H9 (cell line): ENCODE results near the gene OSBPL2. TPM values are rescaled to one million over a fixed set of nuclear protein-coding genes. Genes with fewer than 3 reads are reported as not detected.
A peak's percentile ranks its signal among the peaks of the same experiment; 100 is the strongest.

Experiments used
- DNase-seq: peaks from one replicate; pipeline ENCODE4 v3.0.0-alpha.2; 2017
- H2AFZ ChIP-seq: one replicate; pipeline ENCODE4 v1.6.1; 2013; ENCODE audit warnings: mild to moderate bottlenecking, low read length, control low read depth, moderate library complexity
- H2AK5ac ChIP-seq: 2 replicates; pipeline ENCODE4 v1.6.1; 2013; ENCODE audit warnings: low read length, control low read depth, mixed read lengths; ENCODE audit not compliant: insufficient read length
- H2BK120ac ChIP-seq: one replicate; pipeline ENCODE4 v1.6.1; 2013; ENCODE audit warnings: low read depth, mild to moderate bottlenecking, low read length, control low read depth, inconsistent platforms; ENCODE audit not compliant: poor library complexity, severe bottlenecking
- H2BK12ac ChIP-seq: 2 replicates; pipeline ENCODE4 v1.6.1; 2013; ENCODE audit warnings: low read length, control low read depth, mixed read lengths, low read depth; ENCODE audit not compliant: insufficient read length
- H2BK15ac ChIP-seq: 2 replicates; pipeline ENCODE4 v1.6.1; 2013; ENCODE audit warnings: low read depth, low read length, control low read depth
- H2BK20ac ChIP-seq: one replicate; pipeline ENCODE4 v1.6.1; 2013; ENCODE audit warnings: low read depth, mild to moderate bottlenecking, low read length, control low read depth, inconsistent platforms; ENCODE audit not compliant: poor library complexity, severe bottlenecking
- H2BK5ac ChIP-seq: 2 replicates; pipeline ENCODE4 v1.6.1; 2013; ENCODE audit warnings: low read length, control low read depth, mixed read lengths; ENCODE audit not compliant: insufficient read length
- H3K14ac ChIP-seq: 2 replicates; pipeline ENCODE4 v1.6.1; 2013; ENCODE audit warnings: low read length, control low read depth; ENCODE audit not compliant: insufficient read depth
- H3K18ac ChIP-seq: 2 replicates; pipeline ENCODE4 v1.6.1; 2013; ENCODE audit warnings: low read depth, mild to moderate bottlenecking, mixed read lengths, low read length, control low read depth; ENCODE audit not compliant: insufficient read length
- H3K23ac ChIP-seq: 2 replicates; pipeline ENCODE4 v1.6.1; 2013; ENCODE audit warnings: low read length, control low read depth, mixed read lengths, low read depth; ENCODE audit not compliant: insufficient read length
- H3K23me2 ChIP-seq: 2 replicates; pipeline ENCODE4 v1.6.1; 2013; ENCODE audit warnings: low read depth, mild to moderate bottlenecking, mixed read lengths, low read length, control low read depth; ENCODE audit not compliant: insufficient read length, poor library complexity, severe bottlenecking
- H3K27ac ChIP-seq: 2 replicates; pipeline ENCODE4 v1.5.1; 2013; ENCODE audit warnings: low read length, control low read depth, mixed read lengths, low read depth; ENCODE audit not compliant: insufficient read length
- H3K27me3 ChIP-seq: 2 replicates; pipeline ENCODE4 v1.6.1; 2013; ENCODE audit warnings: low read length, control low read depth, inconsistent platforms; ENCODE audit not compliant: insufficient read depth
- H3K4ac ChIP-seq: 2 replicates; pipeline ENCODE4 v1.6.1; 2013; ENCODE audit warnings: low read depth, mild to moderate bottlenecking, control low read depth, inconsistent platforms, low read length, moderate library complexity
- H3K4me1 ChIP-seq: 2 replicates; pipeline ENCODE4 v1.6.1; 2013; ENCODE audit warnings: low read length, control low read depth, inconsistent platforms; ENCODE audit not compliant: insufficient read depth
- H3K4me2 ChIP-seq: 2 replicates; pipeline ENCODE4 v1.6.1; 2013; ENCODE audit warnings: low read length, control low read depth, mixed read lengths; ENCODE audit not compliant: insufficient read length, insufficient read depth
- H3K56ac ChIP-seq: 2 replicates; pipeline ENCODE4 v1.6.1; 2013; ENCODE audit warnings: low read depth, mild to moderate bottlenecking, mixed read lengths, low read length, control low read depth; ENCODE audit not compliant: insufficient read length
- H3K79me1 ChIP-seq: 2 replicates; pipeline ENCODE4 v1.6.1; 2013; ENCODE audit warnings: low read depth, mild to moderate bottlenecking, moderate library complexity, low read length, control low read depth, inconsistent platforms; ENCODE audit not compliant: insufficient read depth, poor library complexity, severe bottlenecking
- H3K79me2 ChIP-seq: 2 replicates; pipeline ENCODE4 v1.6.1; 2013; ENCODE audit warnings: low read length, control low read depth, inconsistent platforms; ENCODE audit not compliant: insufficient read depth
- H3K9ac ChIP-seq: 2 replicates; pipeline ENCODE4 v1.6.1; 2013; ENCODE audit warnings: low read length, control low read depth, mixed read lengths; ENCODE audit not compliant: insufficient read length; ENCODE audit errors: extremely low read depth
- H3K9me3 ChIP-seq: one replicate; pipeline ENCODE4 v1.6.1; 2013; ENCODE audit warnings: low read depth, low read length, inconsistent platforms; ENCODE audit not compliant: control insufficient read depth
- H3T11ph ChIP-seq: one replicate; pipeline ENCODE4 v1.6.1; 2013; ENCODE audit warnings: mild to moderate bottlenecking, low read length, control low read depth, inconsistent platforms
- H4K20me1 ChIP-seq: one replicate; pipeline ENCODE4 v1.6.1; 2013; ENCODE audit not compliant: control insufficient read depth, insufficient read length, insufficient read depth
- H4K5ac ChIP-seq: 2 replicates; pipeline ENCODE4 v1.6.1; 2013; ENCODE audit warnings: low read depth, mild to moderate bottlenecking, mixed read lengths, low read length, control low read depth; ENCODE audit not compliant: insufficient read length
- H4K8ac ChIP-seq: replicated peaks from 2 replicates; pipeline ENCODE4 v1.6.1; 2013; ENCODE audit warnings: low read length, control low read depth, mixed read lengths, low read depth; ENCODE audit not compliant: insufficient read length
- H4K91ac ChIP-seq: 2 replicates; pipeline ENCODE4 v1.6.1; 2013; ENCODE audit warnings: low read depth, mild to moderate bottlenecking, moderate library complexity, mixed read lengths, low read length, control low read depth; ENCODE audit not compliant: insufficient read length
- H3K27ac Mint-ChIP-seq, 3 experiments: 2 replicates in 2 of 3; 3 replicates in 1 of 3; pipeline ENCODE4 v1.8.0; 2020 to 2021; ENCODE audit warnings: mixed read lengths in 3 of 3, mild to moderate bottlenecking in 1 of 3, moderate library complexity in 1 of 3
- H3K27me3 Mint-ChIP-seq: 2 replicates; pipeline ENCODE4 v1.8.0; 2021; ENCODE audit warnings: low read depth, mild to moderate bottlenecking, moderate library complexity, mixed read lengths
- H3K36me3 Mint-ChIP-seq, 3 experiments: 2 replicates in 2 of 3; 3 replicates in 1 of 3; pipeline ENCODE4 v1.8.0; 2020 to 2021; ENCODE audit warnings: low read depth in 3 of 3, mixed read lengths in 3 of 3; ENCODE audit not compliant: insufficient read depth in 1 of 3
- H3K4me1 Mint-ChIP-seq, 2 experiments: 2 replicates each; pipeline ENCODE4 v1.8.0; 2020; ENCODE audit warnings: mixed read lengths in 2 of 2
- H3K4me3 Mint-ChIP-seq, 2 experiments: 2 replicates in 1 of 2; 3 replicates in 1 of 2; pipeline ENCODE4 v1.8.0; 2020 to 2021; ENCODE audit warnings: mild to moderate bottlenecking in 2 of 2, mixed read lengths in 2 of 2, moderate library complexity in 1 of 2
- H3K9me3 Mint-ChIP-seq, 2 experiments: 2 replicates in 1 of 2; 3 replicates in 1 of 2; pipeline ENCODE4 v1.8.0; 2020; ENCODE audit warnings: mild to moderate bottlenecking in 2 of 2, mixed read lengths in 2 of 2, moderate library complexity in 1 of 2
- CTCF ChIP-seq: fragments of 200-600 bp; sonication (generic); conservative IDR thresholded peaks from 3 replicates; pipeline ENCODE4 v1.8.0; 2021; ENCODE audit warnings: antibody characterized with exemption, mild to moderate bottlenecking
- WGBS: extraction: QIAGEN DNeasy Blood & Tissue Kit; methylation state at CpG from one replicate; pipeline ENCODE4 v1.1.7; 2013; ENCODE audit warnings: missing lambda C conversion rate, low lambda C conversion rate, mixed read lengths; ENCODE audit not compliant: insufficient read length; ENCODE audit errors: extremely low coverage; 5-methylcytosine and 5-hydroxymethylcytosine counted together
- total RNA-seq: library from RNA; stranded (reverse); gene quantifications from 2 replicates; pipeline ENCODE4 v1.2.1, GENCODE V29; 2021

OSBPL2 gene
- total RNA-seq, 1 experiment from 2014 or later = 47.3 TPM

DNA sequence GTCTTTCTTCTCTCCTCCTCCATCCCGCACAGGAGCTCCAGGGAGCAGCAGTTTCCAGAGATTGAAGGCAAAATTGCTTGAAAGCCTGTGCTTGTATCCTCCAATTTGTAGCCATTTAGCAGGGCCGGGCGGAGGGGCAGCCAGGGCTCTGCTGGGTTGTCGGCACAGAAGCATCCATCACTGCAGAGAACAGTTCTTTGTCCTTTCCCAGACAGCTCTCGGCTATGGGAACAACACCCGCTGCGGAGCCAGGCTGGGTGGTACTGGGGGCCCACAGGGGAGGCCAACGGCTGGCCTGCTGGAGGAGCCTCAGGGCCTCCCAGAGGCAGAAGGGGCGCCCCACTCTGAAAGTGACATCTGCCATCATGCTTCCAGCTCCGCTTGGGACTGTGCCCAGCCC is 26.0 kb upstream of the OSBPL2 start:
- Histone ChIP-seq H4K8ac (no peak overlapping the region), H2BK20ac (no peak overlapping the region), H2AK5ac (no peak overlapping the region), H2BK5ac (no peak overlapping the region), H3K14ac (no peak overlapping the region), H3K27ac (no peak overlapping the region), H3K18ac (no peak overlapping the region), H3K4me2 (no peak overlapping the region), H2BK12ac (no peak overlapping the region), H3K4ac (no peak overlapping the region), H3T11ph (no peak overlapping the region), H3K9me3 (no peaks in the 10 kb centered on the region), H2BK120ac (no peak overlapping the region), H3K23me2 (no peaks in the 10 kb centered on the region), H3K9ac (no peak overlapping the region), H3K56ac (no peak overlapping the region), H2BK15ac (no peak overlapping the region; the same call in 1 of the 2 replicates), H3K79me2 (no peaks in the 10 kb centered on the region), H2AFZ (no peak overlapping the region), H3K23ac (no peak overlapping the region), H4K5ac (no peak overlapping the region), H3K79me1 (no peaks in the 10 kb centered on the region), H4K91ac (no peak overlapping the region), H4K20me1 (no peaks in the 10 kb centered on the region), H3K27me3 (no peaks in the 10 kb centered on the region), H3K4me1 (no peaks in the 10 kb centered on the region)
- peaks cover 35% of the 10 kb centered on the region for H3K27me3 Mint-ChIP-seq
- no peaks in the 10 kb centered on the region for H3K36me3 Mint-ChIP-seq
- H3K4me1 Mint-ChIP-seq = peaks cover 4 to 19% of the 10 kb centered on the region in 2 experiments
- H3K4me3 Mint-ChIP-seq = no peak overlapping the region
- peak overlapping the region in 1 of 3 experiments; percentile 71; a peak in 2 of 7 replicates for H3K27ac Mint-ChIP-seq
- H3K9me3 Mint-ChIP-seq = no peaks in the 10 kb centered on the region
- DNase-seq = no peak
- TF ChIP-seq CTCF = no peak
- no CpG with 5 or more reads among the region's 10 CpGs for WGBS
